GM18867 (cell line): ENCODE results near the gene CDH4.

Experiments
- ATAC-seq: cut with Tn5 transposase; IDR thresholded peaks from one replicate; pipeline ENCODE4 v1.9.1; 2021; ENCODE audit warnings: mild to moderate bottlenecking, moderate library complexity; ENCODE audit not compliant: unreplicated experiment

Gene CDH4

DNA sequence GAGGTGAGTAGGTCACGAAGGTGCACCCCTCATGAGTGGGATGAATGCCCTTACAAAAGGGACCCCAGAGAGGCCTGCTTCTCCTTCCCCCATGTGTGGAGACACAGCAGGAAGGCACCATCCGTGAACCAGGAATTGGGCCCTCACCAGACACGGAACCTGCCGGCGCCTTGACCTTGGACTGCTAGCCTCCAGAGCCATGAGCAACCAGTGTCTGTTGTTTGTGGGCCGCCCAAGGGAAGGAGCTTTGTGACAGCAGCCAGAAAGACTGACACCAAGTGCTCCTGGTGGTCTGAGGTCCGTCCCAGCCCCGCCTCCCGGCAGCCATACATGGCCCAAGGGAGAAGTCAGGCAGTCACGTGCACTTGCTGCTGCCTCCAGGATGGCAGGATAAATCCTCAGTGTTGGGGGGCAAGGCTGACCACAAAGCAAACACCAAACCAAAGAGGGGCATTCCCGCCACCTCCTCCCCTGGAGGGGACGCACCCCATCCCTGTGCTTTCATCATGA is 29.3 kb downstream of the CDH4 start:
- ATAC-seq = no peak

DNA sequence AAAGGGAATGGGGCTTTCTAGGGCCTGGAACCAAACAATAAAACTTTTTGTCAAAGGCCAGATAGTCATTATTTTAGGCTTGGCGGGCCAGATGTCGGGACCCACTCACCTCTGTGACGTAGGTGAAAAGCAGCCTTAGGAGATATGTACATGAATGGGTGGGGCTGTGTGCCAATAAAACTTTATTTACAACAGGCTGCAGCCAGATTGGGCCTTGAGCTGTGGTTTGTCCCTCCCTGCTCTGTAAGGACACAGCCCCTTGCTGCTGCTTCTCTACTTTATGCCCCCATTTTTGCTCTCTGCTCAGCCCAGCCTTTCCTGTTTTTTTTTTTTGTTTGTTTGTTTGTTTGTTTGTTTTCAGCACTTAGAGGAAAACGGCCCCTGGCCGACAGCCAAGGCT is 32.7 kb downstream of the CDH4 start:
- ATAC-seq = no peak

DNA sequence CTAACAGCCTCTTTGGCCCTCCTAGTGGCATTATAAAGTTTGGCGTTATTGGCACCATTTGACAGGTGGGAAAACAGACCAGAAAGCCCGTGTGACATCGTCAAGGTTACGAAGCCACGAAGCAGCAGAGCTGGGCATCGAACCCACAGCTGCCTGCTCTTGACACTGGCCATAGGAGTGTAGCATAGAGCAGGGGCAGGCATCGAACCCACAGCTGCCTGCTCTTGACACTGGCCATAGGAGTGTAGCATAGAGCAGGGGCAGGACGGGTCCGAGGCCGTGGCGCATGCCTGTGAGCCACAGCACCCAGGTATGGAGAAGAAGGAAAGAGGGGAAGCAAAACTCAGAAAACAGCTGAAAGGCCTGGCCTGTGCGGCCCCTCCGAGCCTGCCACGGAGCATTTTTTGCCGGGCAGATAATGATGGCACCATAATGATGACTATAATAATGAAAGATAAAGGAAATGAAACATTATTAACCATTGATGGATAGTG is 33.1 kb downstream of the CDH4 start:
- ATAC-seq = no peak

DNA sequence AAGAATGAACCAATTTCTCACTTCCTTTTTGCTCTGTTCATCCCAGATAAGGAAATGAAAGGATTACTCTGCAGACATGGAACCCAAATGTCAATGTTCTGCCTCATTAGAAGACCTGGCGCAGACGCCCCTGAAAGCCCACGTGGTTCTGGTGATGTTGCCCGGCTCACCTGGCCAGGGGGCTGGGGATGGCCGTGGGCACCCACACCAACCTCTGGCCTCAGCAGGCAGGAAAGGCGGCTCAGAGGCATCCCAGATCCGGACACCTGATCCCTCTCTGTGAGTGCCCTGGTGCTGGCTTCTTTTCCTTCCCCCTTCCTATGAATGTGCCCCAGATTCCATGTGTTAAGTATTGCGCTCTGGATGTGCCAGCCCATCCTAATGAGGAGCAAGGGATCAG is 33.6 kb downstream of the CDH4 start:
- ATAC-seq = no peak

DNA sequence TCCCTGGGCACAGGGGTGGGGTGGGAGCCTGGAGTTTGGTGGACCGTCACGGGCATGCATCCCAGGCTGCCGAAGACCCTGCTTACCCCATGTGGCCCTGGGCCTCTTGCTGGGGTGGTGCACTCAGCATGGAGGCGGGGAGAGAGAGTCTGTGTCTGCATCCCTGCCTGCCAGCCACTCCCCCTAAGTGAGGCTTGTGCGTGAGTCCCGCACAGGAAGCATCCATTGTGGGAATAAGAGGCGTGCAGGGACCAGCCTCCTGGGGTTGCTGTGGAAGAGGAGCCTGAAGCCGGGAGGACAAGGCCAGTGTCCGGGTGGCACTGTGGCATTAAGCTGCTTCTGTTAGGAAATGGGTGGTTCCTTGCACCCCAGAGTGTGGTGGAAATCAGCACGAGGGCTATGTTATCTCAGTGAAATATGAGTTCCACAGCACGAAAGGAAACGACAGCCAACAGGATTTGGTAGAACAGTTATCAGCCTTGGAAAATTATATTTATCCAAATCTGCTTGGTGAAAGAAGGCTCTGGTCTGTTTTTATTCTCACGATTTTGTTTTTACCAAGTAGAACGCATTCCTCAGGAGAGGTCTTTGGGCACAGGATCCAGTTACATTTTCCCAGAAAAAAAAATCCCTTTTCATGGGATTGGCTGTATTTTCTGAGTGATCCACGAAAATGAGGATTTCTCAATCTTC is 35.7 kb downstream of the CDH4 start:
- ATAC-seq = no peak

DNA sequence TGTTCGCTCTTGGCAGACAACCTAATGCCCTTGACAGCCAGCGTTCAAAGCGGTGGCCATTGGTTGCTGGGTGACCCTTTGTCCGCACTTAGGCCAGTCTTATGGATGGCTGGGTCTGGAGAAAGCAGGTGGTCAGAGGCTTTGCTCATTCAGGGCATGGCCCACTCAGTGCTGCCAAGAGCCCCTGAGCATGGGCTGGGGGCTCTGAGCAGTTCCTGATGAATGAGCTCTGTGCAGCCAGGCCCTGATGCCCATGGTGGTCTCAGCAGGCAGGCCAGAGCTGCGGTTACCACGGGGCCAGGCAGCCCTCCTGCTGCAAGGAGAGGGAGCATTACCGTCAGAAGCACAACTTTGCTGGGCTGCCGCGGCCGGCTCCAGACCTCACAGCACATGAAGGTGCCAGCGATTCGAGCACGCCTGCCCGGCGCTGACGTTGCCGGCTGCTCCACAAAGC is 36.3 kb downstream of the CDH4 start:
- ATAC-seq = no peak

DNA sequence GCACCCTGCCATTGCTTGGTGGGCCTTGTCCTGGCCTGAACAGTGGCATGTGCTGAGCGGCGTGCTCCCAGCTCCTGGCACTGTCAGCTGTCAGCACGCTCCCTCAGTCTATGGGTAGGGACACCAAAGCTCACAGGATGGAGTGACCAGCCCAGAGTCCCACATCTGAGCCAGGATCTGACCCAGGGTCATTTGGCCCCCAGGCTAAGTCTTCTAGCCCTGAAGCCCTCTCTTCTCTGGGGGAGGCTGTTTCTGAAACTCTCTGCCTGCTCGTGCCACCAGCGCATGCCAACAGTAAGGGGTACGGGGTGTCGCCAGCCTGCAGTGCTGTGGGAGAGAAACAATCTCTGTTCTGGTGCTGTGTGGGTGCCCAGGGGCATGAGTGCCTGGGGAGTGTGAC is 37.1 kb downstream of the CDH4 start:
- ATAC-seq = no peak

DNA sequence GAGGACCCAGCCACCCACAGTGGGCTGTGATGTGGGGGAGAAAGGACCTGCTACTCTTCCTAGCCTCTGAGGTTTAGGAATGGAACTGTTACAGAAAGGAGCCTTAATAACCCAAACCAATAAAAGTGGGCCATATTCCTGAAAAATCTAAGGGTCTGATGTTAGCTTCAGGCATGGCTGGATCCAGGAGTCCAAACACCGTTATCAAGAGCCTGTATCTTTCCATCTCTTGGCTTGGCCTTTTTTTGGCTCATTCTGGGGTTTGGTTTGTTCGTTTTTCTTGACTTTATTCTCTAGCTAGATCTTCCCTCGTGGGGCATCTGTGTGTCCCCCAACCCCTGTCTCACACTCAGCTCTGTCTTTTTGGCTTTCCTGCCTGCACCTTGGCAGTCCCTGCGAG is 38.7 kb downstream of the CDH4 start:
- ATAC-seq = no peak

DNA sequence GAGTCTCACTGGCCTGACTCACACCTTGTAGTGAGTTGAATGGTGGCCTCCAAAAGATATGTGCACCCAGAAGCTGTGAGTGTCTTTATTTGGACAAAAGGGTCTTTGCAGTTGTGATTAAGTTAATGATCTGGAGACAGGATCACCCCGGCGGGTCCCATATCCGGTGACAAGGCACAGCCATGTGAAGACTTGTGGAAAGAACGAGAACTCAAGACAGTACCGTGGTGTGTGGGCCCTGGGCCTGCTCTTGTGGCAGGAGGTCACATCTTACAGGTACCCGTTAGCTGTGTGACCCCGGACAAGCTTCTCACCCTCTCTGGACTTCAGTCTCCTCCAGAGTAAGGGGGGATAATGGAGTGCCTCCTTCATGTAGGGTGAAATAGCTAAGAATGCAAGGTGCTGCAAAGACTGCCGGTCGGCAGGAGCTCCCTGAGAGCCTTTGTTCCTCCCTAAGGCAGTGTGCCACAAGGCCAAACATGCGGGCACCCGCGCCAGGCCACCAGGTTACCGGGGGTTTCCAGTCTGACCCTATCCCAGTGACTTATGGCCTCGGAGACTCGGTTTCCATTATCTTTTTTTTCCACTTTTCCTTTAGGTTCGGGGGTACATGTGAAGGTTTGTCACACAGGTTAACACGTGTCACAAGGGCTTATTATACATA is 39.2 kb downstream of the CDH4 start:
- ATAC-seq = no peak

DNA sequence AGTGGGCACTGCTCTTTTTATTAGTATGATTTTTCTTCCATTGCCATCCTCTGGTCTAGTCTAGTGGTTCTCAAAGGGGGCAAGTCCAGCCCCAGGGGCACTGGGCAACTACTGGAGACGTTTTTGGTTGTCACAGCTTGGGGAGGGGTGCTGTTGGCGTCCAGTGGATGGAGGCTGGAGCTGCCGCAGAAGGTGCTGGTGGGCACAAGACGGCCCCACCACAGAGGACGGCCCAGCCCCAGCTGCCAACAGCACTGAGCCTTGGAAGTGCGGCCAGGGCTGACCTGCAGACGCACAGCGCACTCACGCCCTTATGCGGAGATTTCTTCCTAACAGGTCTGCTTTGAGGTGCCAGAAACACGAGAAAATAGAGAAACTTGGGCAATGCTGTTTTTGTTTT is 40.3 kb downstream of the CDH4 start:
- no peak for ATAC-seq

DNA sequence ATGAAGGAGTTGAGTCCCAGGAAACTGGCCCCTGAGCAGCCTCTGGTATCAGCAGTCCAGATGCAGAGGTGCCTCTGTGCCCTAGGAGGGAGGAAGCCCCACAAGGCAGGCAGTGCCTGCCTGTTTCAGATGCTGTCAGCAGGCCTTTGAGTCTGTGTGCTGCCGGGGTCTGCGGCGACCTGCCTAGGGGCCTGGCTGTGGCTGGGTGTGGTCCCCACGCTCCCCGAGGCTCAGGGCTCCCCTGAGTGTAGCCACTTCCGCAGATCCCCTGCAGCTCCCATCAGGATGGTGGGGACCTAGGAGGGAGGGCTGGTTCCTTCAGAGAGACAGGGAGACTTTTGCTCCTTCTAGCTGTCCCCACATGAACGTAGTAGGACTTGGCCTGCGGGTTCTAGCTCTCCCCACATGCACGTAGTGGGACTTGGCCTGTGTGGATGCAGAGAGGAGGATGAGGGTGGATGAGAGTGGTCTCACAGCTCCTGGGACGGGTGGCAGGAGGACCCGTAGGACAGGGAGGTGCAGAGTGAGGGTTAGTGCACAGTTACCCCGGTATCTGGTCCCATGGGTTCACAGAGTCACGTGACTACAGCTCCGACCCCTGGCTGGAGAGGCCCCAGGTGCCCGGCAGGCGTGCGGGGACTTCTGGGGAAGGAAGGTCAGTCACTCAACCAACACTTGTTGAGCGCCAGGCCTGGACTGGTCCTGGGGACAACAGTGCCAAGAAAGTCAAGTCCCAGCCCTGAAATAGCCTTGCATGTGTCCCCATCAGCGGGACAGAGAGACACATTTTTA is 41.0 kb downstream of the CDH4 start:
- no peak for ATAC-seq

DNA sequence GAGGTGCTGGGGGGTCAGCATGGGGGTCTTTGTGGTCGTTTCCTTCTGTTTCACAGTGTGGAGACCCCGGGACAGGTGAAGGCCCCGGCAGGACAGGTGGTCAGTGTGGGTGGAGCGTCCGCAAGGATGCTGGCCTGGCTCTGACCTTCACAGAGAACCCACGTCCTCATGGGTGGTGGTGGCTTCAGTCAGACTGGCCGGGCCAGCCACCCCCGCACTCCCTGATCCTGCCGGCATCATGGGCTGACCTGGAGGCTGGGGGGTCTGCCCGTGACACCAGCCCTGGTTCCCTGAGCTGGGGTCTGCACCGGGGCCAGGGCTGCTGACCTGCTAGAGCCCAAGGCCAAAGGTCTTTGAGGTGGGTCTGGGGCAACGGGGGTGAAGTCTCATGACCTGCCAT is 41.9 kb downstream of the CDH4 start:
- ATAC-seq = no peak

DNA sequence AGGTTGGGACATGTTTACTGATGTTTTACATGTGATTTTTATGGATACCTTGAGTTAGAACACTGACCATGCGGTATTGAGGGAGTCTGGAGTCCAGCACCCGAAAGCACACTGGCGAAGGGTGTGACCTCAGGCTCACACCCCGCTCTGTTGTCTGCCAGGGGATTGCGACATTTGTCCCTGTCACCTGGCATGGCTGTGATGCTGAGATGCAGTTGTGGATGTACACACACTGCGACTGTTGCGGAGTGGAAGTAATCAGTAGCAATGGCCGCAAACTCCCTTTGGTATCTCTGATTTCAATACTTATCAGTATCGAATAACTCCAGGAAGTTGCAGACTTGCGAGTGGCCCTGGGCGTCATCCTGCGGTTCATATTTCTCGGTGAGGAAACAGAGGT is 43.2 kb downstream of the CDH4 start:
- no peak for ATAC-seq

DNA sequence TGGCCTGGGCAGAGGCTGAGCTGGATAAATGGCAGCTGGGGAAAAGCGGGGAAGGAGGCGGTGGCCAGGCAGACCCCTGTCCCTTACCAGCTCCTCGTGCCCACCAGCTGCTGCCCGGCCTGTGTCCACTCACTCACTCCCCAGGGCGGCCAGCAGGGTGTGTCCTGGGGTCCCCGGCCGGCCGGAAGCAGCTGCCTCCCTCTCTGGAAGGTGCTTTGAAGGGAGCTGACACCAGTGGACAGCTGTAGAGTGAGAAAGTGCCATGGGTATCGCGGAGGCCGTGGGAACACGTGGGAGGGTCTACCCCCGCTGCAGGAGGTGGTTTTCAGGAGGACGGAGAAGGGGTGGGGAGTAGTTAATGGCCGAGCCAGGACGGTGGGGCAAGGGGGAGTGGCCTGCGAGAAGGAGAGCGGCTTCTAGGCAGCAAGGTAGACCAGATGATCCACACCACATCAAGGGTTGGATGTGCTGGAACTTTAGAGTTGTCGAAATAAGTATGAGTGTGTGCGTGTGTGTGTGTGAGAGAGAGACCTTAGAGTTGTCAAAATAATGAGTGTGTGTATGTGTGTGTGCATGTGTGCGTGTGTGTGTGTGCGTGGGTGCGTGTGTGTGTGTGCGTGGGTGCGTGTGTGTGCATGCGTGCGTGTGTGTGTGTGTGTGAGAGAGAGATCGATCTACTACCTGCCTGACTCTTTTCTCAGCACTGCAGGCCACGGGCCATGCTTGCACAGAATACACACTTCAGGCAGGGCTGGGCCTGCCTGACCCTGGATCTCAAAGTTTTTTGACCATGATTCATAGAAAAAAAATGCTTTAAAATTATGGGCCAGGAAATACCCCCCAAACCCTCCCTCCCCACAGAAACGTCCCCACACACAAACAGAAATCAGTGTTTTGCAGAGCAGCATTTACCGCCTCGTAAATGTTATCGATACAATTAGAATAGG is 43.9 kb downstream of the CDH4 start:
- ATAC-seq = no peak

DNA sequence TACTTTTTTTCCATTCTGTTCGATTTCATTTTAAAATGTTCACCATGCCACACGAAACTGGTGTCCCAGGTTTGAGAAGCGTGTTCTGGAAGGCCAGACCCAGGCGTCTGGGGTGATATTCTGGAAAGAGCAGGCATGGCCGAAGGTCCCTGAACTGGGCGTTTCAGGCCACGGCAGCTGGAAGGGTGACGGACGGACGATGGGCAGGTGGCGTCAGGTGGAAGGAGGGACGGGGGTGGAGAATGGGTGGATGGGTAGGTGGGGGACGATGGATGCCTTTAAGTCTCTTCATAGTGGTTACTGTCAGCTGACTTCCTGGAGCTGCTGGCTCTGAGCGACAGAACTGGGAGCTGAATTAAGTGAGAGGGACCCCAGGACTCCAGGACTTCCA is 44.6 kb downstream of the CDH4 start:
- ATAC-seq = no peak

DNA sequence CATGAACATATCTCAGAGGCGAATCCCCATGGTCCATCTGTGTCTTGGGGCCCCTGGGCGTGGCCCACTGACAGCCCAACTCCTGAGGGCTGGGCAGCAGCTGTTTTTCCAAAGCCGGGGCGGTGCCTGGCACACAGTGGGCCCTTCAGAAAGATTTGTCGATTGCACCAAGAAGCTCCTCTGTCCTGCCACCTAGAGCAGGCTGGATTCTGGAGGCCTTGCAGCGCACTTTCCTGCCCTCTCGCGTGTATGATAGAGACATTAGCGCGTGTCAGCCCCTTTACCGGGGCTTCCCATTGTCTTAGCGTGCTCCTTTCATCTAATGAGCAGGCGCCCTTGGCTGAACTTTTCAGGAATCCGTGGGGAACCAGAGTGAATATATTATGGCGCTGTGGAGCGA is 45.4 kb downstream of the CDH4 start:
- ATAC-seq = no peak

DNA sequence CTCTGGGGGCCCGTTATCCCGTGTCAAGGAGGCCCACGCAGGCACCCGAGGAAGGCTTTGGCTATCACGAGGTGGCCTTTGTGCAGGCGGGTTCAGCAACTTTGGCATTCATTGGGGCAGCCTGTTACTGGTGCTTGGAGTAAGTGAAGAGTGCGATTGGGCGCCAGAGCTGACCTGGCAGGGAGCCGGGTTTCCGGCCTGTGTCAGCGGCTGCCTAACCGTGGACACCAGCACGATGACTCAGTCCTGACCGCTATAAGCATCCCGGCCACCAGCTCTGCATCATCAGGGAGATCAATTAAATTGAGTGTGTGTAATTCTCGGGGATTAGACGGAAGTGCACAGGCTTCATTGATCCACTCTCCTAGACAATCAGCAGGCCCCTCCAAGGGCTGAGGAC is 45.9 kb downstream of the CDH4 start:
- ATAC-seq = no peak

DNA sequence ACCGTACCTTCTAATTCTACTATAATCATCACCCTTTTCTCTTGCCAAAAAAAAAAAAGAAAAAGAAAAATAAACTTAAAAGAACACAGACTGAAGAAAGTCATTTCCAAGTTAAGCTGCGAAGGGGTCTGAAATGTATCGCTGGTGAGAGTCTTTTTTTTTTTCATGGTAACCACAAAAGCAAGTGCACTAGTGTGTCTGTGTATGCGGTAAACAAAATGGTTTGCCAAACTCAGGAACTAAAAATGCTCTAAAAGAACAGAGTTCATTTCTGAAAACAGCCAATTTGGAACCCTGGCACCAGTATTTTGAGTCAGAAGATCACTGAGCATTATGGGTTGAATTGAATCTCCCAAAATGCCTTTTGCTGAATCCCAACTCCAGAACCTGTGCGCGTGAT is 46.6 kb downstream of the CDH4 start:
- ATAC-seq = no peak

DNA sequence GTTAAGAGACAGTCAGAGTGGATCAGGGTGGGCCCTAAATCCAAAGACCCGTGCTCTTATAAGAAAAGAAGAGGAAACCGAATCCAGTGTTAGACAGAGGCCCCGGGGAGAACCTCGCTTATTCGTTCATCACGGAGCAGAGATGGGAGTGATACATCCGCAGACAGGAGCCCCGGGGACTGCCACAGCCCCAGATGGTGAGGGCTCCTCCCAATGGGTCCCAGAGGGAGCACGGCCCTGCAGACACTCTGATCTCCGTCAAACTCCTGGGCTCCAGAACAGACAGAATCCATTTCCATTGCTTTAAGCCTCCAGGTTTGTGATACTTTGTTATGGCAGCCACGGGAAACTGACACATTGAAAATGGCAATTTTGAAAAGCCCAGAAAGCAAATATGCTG is 47.0 kb downstream of the CDH4 start:
- ATAC-seq = no peak

DNA sequence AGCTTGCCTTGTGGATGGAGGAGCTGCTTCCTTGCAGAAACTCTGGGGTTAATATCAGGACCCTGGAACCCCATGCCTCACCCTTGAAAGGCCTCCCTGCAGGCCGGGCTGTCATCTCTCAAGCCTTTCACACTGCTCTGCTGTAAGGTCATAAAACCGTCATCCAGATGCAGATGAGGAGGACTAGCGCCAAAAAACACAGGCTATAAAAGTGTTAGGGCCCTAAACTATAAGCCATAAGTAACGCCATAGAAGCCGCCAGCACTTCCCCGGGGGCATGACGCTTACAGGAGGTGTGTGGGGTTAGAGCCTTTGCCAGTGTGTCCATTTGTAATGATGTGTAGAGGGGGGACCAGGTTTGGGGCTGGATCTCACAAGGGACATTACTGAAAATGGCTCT is 47.6 kb downstream of the CDH4 start:
- ATAC-seq = no peak

DNA sequence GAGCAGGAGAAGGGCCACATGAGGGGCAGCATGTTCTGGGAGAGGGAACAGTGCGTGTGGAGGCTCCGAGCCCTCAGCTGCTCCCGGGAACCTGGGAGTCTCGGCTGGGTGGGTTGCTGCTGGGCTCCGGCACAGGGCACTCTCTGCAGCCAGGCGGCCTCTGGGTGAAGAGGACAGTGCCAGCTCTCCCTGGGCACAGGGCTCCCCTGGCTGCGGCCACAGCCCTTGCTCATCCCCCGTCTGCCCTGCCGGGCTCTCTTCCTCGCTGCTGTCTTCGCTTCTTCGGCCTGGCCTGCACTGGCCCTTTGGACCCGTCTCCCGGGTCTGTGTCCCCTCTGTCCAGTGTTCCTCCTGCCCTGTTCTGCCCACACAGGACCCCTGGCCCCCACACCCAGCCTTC is 48.2 kb downstream of the CDH4 start:
- no peak for ATAC-seq
